Ectodermal cell (in vitro differentiated cells): ENCODE data around the gene IFT81.
A peak's percentile ranks its signal among the peaks of the same experiment; 100 is the strongest.

Source experiments
- H3K27ac ChIP-seq: 2 replicates; pipeline ENCODE4 v1.7.0; 2013; ENCODE audit warnings: mild to moderate bottlenecking, low read depth, low read length; ENCODE audit not compliant: insufficient read depth, poor library complexity, severe bottlenecking
- H3K27me3 ChIP-seq: 2 replicates; pipeline ENCODE4 v1.7.0; 2013; ENCODE audit warnings: mild to moderate bottlenecking, low read length; ENCODE audit not compliant: insufficient read depth, control insufficient read depth, poor library complexity, severe bottlenecking
- H3K36me3 ChIP-seq: one replicate; pipeline ENCODE4 v1.7.0; 2013; ENCODE audit warnings: low read length; ENCODE audit not compliant: control insufficient read depth, insufficient read depth
- H3K4me1 ChIP-seq: one replicate; pipeline ENCODE4 v1.7.0; 2013; ENCODE audit warnings: low read length; ENCODE audit not compliant: control insufficient read depth, insufficient read depth
- H3K4me3 ChIP-seq: 2 replicates; pipeline ENCODE4 v1.7.0; 2013; ENCODE audit warnings: low read depth, low read length, control low read depth; ENCODE audit not compliant: insufficient read depth
- H3K9me3 ChIP-seq: 2 replicates; pipeline ENCODE4 v1.7.0; 2013; ENCODE audit warnings: mild to moderate bottlenecking, low read length, moderate library complexity; ENCODE audit not compliant: control insufficient read depth
- WGBS, 2 experiments: methylation state at CpG; one replicate each; pipeline ENCODE4 v1.1.7; 2013; ENCODE audit warnings: missing lambda C conversion rate in 2 of 2; 5-methylcytosine and 5-hydroxymethylcytosine counted together

Gene IFT81

DNA sequence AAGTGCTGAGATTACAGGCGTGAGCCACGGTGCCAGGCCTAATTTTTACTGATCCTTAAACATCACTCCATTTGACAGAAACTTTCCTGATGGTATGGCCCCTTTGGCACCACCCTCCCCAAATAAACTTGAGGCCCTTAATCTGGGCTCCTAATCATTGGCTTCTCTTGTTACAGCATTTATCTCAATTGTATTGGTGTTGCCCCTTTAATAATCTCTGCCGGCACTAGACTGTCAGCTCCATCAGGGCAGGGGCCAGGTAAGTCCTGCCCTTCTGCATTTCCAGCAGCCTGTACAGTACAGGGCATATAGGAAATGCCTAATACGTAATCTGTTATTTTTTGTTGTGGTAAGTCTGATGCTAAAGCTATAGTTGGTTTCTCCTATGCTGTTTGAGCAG is 1.2 kb upstream of the IFT81 start:
- Histone ChIP-seq H3K36me3 (peaks cover 3% of the 10 kb centered on the region), H3K4me3 (no peak overlapping the region), H3K9me3 (no peaks in the 10 kb centered on the region), H3K4me1 (peaks cover 8% of the 10 kb centered on the region), H3K27ac (no peak overlapping the region), H3K27me3 (peaks cover 5% of the 10 kb centered on the region)
- 78 to 84% methylated on average over 4 of the region's 4 CpGs for WGBS, 2 experiments

DNA sequence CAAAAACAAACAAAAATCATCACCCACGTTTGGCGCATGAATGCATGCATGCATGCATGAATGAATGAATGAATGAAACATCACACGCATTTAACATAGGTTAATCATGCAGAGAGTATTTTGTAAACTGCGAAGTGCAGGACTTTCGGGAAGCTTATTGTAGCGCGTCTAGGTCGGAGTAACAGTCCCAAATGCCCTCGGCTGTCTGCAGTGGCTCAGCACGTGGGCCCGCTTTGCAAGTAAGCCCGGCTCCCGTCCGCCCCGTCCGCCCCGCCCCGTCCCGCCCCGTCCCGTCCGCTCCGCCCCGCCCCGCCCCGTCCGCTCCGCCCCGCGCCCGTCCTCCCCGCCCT is 263 bp upstream of the IFT81 start:
- peak overlapping the region; percentile 60 for H3K4me3 ChIP-seq
- H3K9me3 ChIP-seq, result no peaks in the 10 kb centered on the region
- no peak overlapping the region for H3K27ac ChIP-seq
- peaks cover 12% of the 10 kb centered on the region for H3K36me3 ChIP-seq
- peaks cover 8% of the 10 kb centered on the region for H3K4me1 ChIP-seq
- WGBS, 2 experiments, result 7 to 8% methylated on average over 32 of the region's 32 CpGs
- H3K27me3 ChIP-seq, result peaks cover 5% of the 10 kb centered on the region

DNA sequence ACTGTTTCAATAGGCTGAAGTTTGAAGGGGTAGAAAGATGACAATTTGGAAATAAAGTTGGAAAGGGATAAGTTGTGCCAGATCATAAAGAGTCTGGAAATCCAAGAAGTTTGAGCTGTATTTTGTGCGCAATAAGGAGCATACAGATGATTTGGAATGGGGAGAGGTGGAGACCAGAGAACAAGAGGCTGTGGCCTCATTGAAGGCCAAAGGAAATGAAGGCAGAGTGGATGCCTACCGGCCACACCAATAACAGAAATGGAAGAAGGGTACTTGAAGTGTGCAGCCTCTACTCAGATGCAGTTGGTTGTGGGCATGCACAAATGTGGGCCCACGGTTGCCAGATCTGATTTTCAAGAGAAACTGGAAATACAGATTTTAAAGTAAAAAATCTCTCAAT is 2.4 kb downstream of the IFT81 start:
- WGBS, 2 experiments, result 96 to 97% methylated on average over 3 of the region's 3 CpGs
- Histone ChIP-seq H3K9me3 (no peaks in the 10 kb centered on the region), H3K4me3 (no peak overlapping the region), H3K4me1 (peaks cover 8% of the 10 kb centered on the region), H3K27ac (no peak overlapping the region), H3K36me3 (peaks cover 16% of the 10 kb centered on the region), H3K27me3 (peaks cover 5% of the 10 kb centered on the region)

DNA sequence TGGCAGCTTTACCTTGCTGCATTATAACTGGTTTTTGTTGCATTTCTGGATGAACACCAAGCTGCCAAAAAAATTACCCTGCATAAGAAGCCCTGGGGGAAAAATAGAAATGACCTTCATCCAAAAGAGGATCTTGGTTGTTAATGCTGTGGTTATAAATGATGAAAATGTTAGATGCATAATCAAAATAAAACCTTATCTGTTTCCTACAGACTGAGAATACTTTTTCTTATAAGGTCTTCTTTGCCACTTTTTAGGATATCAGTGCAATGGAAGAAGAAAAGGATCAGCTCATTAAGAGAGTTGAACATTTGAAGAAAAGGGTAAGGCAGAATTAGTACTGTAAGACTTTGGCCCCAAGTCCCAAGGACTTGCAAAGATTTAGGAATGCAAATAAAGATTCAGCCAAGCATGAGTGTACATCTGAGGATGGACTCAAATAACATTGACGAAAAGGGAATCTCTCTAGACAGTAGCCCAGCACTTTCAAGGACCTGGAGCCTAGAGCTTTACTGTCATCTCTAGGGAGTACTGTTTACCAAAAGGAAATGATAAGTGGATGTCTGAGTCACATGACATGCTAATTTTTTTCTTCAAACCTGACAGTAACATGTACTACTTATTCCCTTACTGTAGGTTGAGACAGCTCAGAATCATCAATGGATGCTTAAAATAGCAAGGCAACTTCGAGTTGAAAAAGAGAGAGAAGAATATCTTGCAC is 10.7 kb downstream of the IFT81 start:
- no peak overlapping the region for H3K4me3 ChIP-seq
- H3K27me3 ChIP-seq, result no peaks in the 10 kb centered on the region
- H3K4me1 ChIP-seq, result no peaks in the 10 kb centered on the region
- 88 to 100% methylated on average over 1 to 2 of the region's 2 CpGs for WGBS, 2 experiments
- peaks cover 10% of the 10 kb centered on the region for H3K36me3 ChIP-seq
- H3K9me3 ChIP-seq, result no peaks in the 10 kb centered on the region
- H3K27ac ChIP-seq, result no peak overlapping the region

DNA sequence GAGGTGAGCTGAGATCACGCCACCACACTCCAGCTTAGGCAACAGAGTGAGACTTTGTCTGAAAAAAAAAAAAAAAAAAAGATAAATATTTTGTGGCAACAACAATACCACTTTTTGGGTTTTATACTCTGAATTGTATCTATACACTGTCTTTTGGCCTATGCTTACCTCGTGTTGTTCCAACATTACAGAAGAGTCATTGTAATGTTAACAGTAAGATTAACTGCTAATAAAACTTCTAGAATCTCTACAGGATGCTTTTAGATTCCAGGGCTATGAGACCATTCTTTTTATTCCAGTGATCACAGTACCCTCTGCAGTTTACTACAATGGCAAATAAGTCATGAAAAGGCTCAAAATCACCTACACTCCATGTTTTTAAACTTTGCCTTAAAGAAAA is 11.6 kb downstream of the IFT81 start:
- no peak overlapping the region for H3K4me3 ChIP-seq

DNA sequence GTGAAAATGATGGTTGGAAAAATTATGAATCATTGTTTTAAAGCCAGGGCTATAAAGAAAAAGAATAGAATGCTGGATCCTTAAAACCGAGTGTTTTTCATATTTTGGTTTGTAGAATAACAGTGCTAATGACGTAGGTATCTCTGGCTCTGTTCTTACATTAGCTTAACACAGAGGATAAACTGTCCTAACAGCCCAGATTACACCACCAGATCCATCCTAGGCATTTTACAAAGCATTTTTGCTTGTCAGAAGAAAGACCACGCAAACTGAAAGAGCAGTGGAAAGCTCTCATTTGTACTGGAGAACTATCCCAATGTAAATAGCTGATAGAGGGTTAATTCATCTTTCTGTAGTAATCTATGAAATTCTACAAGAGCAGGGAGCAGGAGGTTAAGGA is 13.6 kb downstream of the IFT81 start:
- H3K4me1 ChIP-seq, result no peaks in the 10 kb centered on the region
- H3K36me3 ChIP-seq, result peaks cover 12% of the 10 kb centered on the region
- 96 to 98% methylated on average over 3 of the region's 3 CpGs for WGBS, 2 experiments
- H3K27ac ChIP-seq, result no peak overlapping the region
- H3K27me3 ChIP-seq, result no peaks in the 10 kb centered on the region
- H3K9me3 ChIP-seq, result no peaks in the 10 kb centered on the region
- no peak overlapping the region for H3K4me3 ChIP-seq

More for the DNA sequence above, 11.6 kb downstream of the IFT81 start:
- Histone ChIP-seq H3K4me1 (no peaks in the 10 kb centered on the region), H3K9me3 (no peaks in the 10 kb centered on the region), H3K27me3 (no peaks in the 10 kb centered on the region), H3K27ac (no peak overlapping the region), H3K36me3 (peaks cover 10% of the 10 kb centered on the region)
- 92 to 94% methylated on average over 2 of the region's 2 CpGs for WGBS, 2 experiments

DNA sequence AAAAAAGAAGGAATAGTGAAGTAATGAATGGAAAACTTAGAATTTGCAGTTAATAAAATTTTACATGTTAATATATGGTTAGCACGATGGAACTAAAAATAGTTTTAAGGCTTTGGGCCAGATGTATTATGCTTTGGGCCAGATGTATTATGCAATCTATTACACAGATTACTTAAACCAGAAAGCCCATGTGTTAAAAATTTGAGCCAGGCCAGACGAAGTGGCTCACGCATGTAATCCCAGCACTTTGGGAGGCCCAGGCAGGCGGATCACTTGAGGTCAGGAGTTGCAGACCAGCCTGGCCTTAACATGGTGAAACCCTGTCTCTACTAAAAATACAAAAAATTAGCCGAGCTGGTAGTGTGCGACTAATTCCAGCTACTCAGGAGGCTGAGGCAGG is 17.2 kb downstream of the IFT81 start:
- no peak overlapping the region for H3K4me3 ChIP-seq
- no peak overlapping the region for H3K27ac ChIP-seq
- H3K9me3 ChIP-seq, result no peaks in the 10 kb centered on the region
- no peaks in the 10 kb centered on the region for H3K27me3 ChIP-seq
- peaks cover 10% of the 10 kb centered on the region for H3K36me3 ChIP-seq
- H3K4me1 ChIP-seq, result no peaks in the 10 kb centered on the region
- 87 to 95% methylated on average over 6 of the region's 6 CpGs for WGBS, 2 experiments

DNA sequence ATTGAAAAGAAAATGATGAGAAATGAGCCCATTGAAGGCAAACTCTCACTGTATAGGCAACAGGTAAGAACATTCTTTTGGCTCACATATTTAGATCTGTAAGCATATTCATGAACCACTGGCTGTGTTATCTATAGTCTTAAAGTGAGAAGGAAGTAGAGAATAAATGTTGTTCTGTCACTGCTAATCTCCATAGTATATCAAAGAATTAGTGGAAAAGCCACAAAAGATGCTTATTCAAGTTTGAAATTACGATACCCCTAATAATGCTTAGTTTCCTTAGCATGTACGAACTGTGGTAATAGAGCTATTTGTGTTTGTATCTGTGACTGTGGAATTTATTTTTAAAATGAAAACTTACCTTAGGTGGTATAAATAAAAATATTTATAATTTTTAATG is 22.8 kb downstream of the IFT81 start:
- no peaks in the 10 kb centered on the region for H3K27me3 ChIP-seq
- H3K27ac ChIP-seq, result no peak overlapping the region
- no peaks in the 10 kb centered on the region for H3K4me1 ChIP-seq
- H3K36me3 ChIP-seq, result peaks cover 12% of the 10 kb centered on the region
- WGBS, 2 experiments, result 96 to 100% methylated on average over 2 of the region's 2 CpGs
- no peaks in the 10 kb centered on the region for H3K9me3 ChIP-seq
- no peak overlapping the region for H3K4me3 ChIP-seq

DNA sequence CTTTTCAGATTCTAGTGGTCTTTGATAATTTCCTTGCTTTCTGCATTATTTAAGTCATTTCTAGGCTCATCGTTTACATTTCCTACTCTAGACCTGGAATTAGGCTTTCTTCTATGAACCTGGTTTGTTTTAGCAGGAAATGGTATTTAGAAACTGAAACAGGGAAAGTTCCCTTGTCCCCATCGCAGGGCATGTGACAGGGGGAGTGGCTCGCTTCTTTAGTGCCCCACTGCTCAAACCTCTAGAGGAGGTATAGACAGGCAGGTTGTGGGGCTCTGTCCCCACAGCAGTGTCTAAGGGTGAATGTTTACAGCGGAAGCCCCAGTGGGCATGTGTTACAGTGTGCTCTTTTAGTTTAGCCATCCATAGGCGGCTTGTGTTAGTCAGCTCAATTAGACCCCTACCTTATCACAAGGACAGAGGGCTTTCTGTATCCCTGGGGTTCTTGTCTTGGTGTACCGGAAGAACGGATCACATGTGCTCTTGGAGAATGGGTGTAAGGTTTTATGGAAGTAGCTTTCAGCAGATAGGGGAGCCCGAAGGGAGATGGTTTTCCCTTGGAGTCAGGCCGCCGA is 25.0 kb downstream of the IFT81 start:
- Histone ChIP-seq H3K9me3 (no peaks in the 10 kb centered on the region), H3K27me3 (no peaks in the 10 kb centered on the region), H3K27ac (no peak overlapping the region), H3K36me3 (peaks cover 24% of the 10 kb centered on the region), H3K4me3 (no peak overlapping the region), H3K4me1 (no peaks in the 10 kb centered on the region)
- WGBS, 2 experiments, result 96% methylated on average over 10 of the region's 10 CpGs

DNA sequence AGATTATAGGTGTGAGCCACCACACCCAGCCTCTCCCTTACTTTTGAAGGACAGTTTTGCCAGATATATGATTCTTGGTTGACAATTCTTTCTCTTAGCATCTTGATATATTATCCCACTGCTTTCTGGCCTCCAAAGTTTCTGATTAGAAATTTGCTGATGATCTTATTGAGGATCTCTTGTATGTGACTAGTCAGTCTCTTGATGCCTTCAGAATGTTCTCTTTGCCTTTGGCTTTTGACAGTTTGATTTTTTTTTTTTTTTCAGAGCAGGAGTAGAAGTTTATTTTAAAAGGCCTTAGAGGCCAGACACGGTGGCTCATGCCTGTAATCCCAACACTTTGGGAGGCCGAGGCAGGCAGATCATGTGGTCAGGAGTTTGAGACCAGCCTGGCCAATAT is 32.6 kb downstream of the IFT81 start:
- WGBS, 2 experiments, result 91 to 94% methylated on average over 2 of the region's 2 CpGs
- Histone ChIP-seq H3K4me3 (no peak overlapping the region), H3K4me1 (no peaks in the 10 kb centered on the region), H3K27ac (no peak overlapping the region), H3K9me3 (no peaks in the 10 kb centered on the region), H3K36me3 (peaks cover 41% of the 10 kb centered on the region), H3K27me3 (no peaks in the 10 kb centered on the region)
